Ectodermal cell (in vitro differentiated cells): ENCODE results near the gene LY6G6F.

Source experiments
- H3K27ac ChIP-seq: 2 replicates; pipeline ENCODE4 v1.7.0; 2013; ENCODE audit warnings: mild to moderate bottlenecking, low read depth, low read length; ENCODE audit not compliant: insufficient read depth, poor library complexity, severe bottlenecking
- H3K27me3 ChIP-seq: 2 replicates; pipeline ENCODE4 v1.7.0; 2013; ENCODE audit warnings: mild to moderate bottlenecking, low read length; ENCODE audit not compliant: insufficient read depth, control insufficient read depth, poor library complexity, severe bottlenecking
- H3K36me3 ChIP-seq: one replicate; pipeline ENCODE4 v1.7.0; 2013; ENCODE audit warnings: low read length; ENCODE audit not compliant: control insufficient read depth, insufficient read depth
- H3K4me1 ChIP-seq: one replicate; pipeline ENCODE4 v1.7.0; 2013; ENCODE audit warnings: low read length; ENCODE audit not compliant: control insufficient read depth, insufficient read depth
- H3K4me3 ChIP-seq: 2 replicates; pipeline ENCODE4 v1.7.0; 2013; ENCODE audit warnings: low read depth, low read length, control low read depth; ENCODE audit not compliant: insufficient read depth
- H3K9me3 ChIP-seq: 2 replicates; pipeline ENCODE4 v1.7.0; 2013; ENCODE audit warnings: mild to moderate bottlenecking, low read length, moderate library complexity; ENCODE audit not compliant: control insufficient read depth
- WGBS, 2 experiments: methylation state at CpG; one replicate each; pipeline ENCODE4 v1.1.7; 2013; ENCODE audit warnings: missing lambda C conversion rate in 2 of 2; 5-methylcytosine and 5-hydroxymethylcytosine counted together

Gene LY6G6F

GRCh38 chr6:31734821-31735406 lies 28.2 kb downstream of the LY6G6F start:
- Histone ChIP-seq H3K9me3 (no peaks in the 10 kb centered on the region), H3K4me3 (peak overlapping the region; percentile 68), H3K36me3 (peaks cover 25% of the 10 kb centered on the region), H3K4me1 (peaks cover 34% of the 10 kb centered on the region), H3K27me3 (no peaks in the 10 kb centered on the region), H3K27ac (no peak overlapping the region)
- WGBS, 2 experiments: 2% methylated on average over 18 of the region's 18 CpGs

GRCh38 chr6:31736021-31736767 lies 29.5 kb downstream of the LY6G6F start, which contains the start of gene CLIC1:
Gene CLIC1 (minus strand): TSS chr6:31736530. CDS start chr6:31736300, 230 bp downstream.
- H3K27me3 ChIP-seq: no peaks in the 10 kb centered on the region
- H3K4me1 ChIP-seq: peaks cover 34% of the 10 kb centered on the region
- peak within 1 kb of the TSS; percentile 91 for H3K27ac ChIP-seq
- H3K9me3 ChIP-seq: no peaks in the 10 kb centered on the region
- peak within 1 kb of the TSS; percentile 68 for H3K4me3 ChIP-seq
- WGBS, 2 experiments: 0 to 1% methylated on average over 24 of the region's 24 CpGs
- peaks cover 25% of the 10 kb centered on the region for H3K36me3 ChIP-seq

GRCh38 chr6:31736768-31737314 lies 30.2 kb downstream of the LY6G6F start:
- no peaks in the 10 kb centered on the region for H3K9me3 ChIP-seq
- H3K36me3 ChIP-seq: peaks cover 20% of the 10 kb centered on the region
- no peaks in the 10 kb centered on the region for H3K27me3 ChIP-seq
- H3K4me1 ChIP-seq: peaks cover 34% of the 10 kb centered on the region
- peak overlapping the region; percentile 91 for H3K27ac ChIP-seq
- WGBS, 2 experiments: 38 to 41% methylated on average over 10 of the region's 10 CpGs
- peak overlapping the region; percentile 68 for H3K4me3 ChIP-seq

GRCh38 chr6:31737315-31737990 lies 30.8 kb downstream of the LY6G6F start:
- WGBS, 2 experiments: 31 to 33% methylated on average over 7 of the region's 7 CpGs
- peaks cover 15% of the 10 kb centered on the region for H3K36me3 ChIP-seq

GRCh38 chr6:31737991-31738979 lies 31.6 kb downstream of the LY6G6F start:
- Histone ChIP-seq H3K27ac (peak overlapping the region; percentile 91), H3K36me3 (peaks cover 11% of the 10 kb centered on the region), H3K4me3 (peak overlapping the region; percentile 11), H3K4me1 (peaks cover 34% of the 10 kb centered on the region), H3K27me3 (no peaks in the 10 kb centered on the region), H3K9me3 (no peaks in the 10 kb centered on the region)
- WGBS, 2 experiments: 43 to 49% methylated on average over 6 of the region's 6 CpGs

More at GRCh38 chr6:31737315-31737990, 30.8 kb downstream of the LY6G6F start:
- peaks cover 34% of the 10 kb centered on the region for H3K4me1 ChIP-seq
- H3K27ac ChIP-seq: peak overlapping the region; percentile 91
- no peaks in the 10 kb centered on the region for H3K9me3 ChIP-seq
- no peaks in the 10 kb centered on the region for H3K27me3 ChIP-seq
- H3K4me3 ChIP-seq: peak overlapping the region; percentile 11

- Histone ChIP-seq H3K27me3 (no peaks in the 10 kb centered on the region), H3K36me3 (peaks cover 4% of the 10 kb centered on the region), H3K4me3 (peak within 1 kb of the TSS; percentile 52), H3K27ac (peak within 1 kb of the TSS; percentile 67), H3K9me3 (no peaks in the 10 kb centered on the region), H3K4me1 (peaks cover 39% of the 10 kb centered on the region)
- WGBS, 2 experiments: 2% methylated on average over 58 of the region's 58 CpGs
Measured at GRCh38 chr6:31739639-31740396, 33.2 kb downstream of the LY6G6F start, which contains the start of gene MSH5. Gene MSH5 (plus strand): TSS chr6:31740005. CDS start chr6:31740467, 462 bp downstream.

- 40 to 43% methylated on average over 29 of the region's 29 CpGs for WGBS, 2 experiments
Measured at GRCh38 chr6:31740397-31741223, 33.9 kb downstream of the LY6G6F start.

GRCh38 chr6:31741815-31742214 lies 35.1 kb downstream of the LY6G6F start:
- peaks cover 35% of the 10 kb centered on the region for H3K4me1 ChIP-seq
- WGBS, 2 experiments: 95 to 96% methylated on average over 2 of the region's 2 CpGs

More at GRCh38 chr6:31740397-31741223, 33.9 kb downstream of the LY6G6F start:
- Histone ChIP-seq H3K4me3 (peak overlapping the region; percentile 52), H3K36me3 (peaks cover 4% of the 10 kb centered on the region), H3K4me1 (peaks cover 39% of the 10 kb centered on the region), H3K27me3 (no peaks in the 10 kb centered on the region), H3K27ac (peak overlapping the region; percentile 51), H3K9me3 (no peaks in the 10 kb centered on the region)

More at GRCh38 chr6:31741815-31742214, 35.1 kb downstream of the LY6G6F start:
- Histone ChIP-seq H3K9me3 (no peaks in the 10 kb centered on the region), H3K36me3 (peaks cover 4% of the 10 kb centered on the region), H3K27ac (no peak overlapping the region), H3K27me3 (no peaks in the 10 kb centered on the region), H3K4me3 (no peak overlapping the region)
